ENCODE results near the gene TBC1D8. TPM values are rescaled to one million over a fixed set of nuclear protein-coding genes. Genes with fewer than 3 reads are reported as not detected.
A peak's percentile ranks its signal among the peaks of the same experiment; 100 is the strongest.

Gene TBC1D8
- total RNA-seq, 1 donor from 2014 or later: 3.9 TPM

DNA sequence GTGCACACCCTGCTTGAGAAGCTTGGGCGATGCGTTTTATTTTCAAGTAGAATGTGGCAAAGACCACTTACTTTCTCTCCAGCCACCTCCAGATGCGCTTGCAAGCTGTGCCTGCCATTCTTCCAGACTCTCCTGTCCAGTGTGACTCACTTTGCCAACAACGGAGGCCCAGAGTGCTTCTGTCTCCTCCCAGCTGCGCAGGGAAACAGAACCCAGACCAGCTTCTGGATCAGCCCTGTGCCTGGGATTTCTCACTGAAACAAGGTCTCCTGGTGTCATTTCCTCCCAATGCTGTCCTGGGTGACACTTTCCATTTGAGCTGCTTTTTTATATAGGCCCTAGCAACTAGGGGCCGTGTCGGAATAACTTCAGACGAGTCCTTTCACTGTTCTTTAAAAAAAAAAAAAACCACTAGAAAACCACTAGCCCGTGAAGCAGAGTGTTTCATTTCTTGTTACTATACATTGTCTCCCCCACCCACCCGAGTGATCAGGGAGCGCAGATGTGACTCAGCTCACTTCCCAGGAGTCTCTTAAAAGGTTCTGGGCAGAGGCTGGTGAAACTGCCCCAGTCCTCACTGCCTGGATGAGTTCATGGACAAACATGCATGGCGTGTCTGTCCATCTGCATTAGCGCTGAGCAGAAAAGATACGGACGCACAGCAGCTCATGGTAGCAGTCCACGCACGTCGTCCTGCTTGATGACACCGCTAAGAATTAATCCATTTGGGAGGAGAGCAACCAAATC lies 174.4 kb downstream of the TBC1D8 start:
- Histone ChIP-seq H3K9me3 (ENCODE audit: low read depth) (no peaks in the 10 kb centered on the region), H3F3A (ENCODE audit: low read depth) (peaks cover 12% of the 10 kb centered on the region), H3K79me2 (ENCODE audit: low read depth) (no peaks in the 10 kb centered on the region), H2AFZ (replicated peaks) (no peak overlapping the region), H3K27ac (no peak overlapping the region), H3K4me3 (no peak overlapping the region), H3K4me2 (no peak overlapping the region), H3K36me3 (no peaks in the 10 kb centered on the region), H3K4me1 (peaks cover 14% of the 10 kb centered on the region), H4K20me1 (ENCODE audit: low read depth) (no peaks in the 10 kb centered on the region), H3K9ac (no peak overlapping the region), H3K27me3 (no peaks in the 10 kb centered on the region)
- Mint-ChIP-seq H3K36me3 (no peaks in the 10 kb centered on the region), H3K27ac (peak overlapping the region; percentile 82), H3K9me3 (no peaks in the 10 kb centered on the region), H3K4me3 (peak overlapping the region; percentile 60), H3K4me1 (peaks cover 27% of the 10 kb centered on the region), H3K27me3 (ENCODE audit: insufficient read depth, low read depth) (peaks cover 10% of the 10 kb centered on the region)
- no peak for DNase-seq (ENCODE audit: low spot score)
- TF ChIP-seq EZH2phosphoT487 (IDR thresholded peaks at IDR 0.05): no peak
- no peak for TF ChIP-seq EZH2 (IDR thresholded peaks at IDR 0.05)
- TF ChIP-seq, protein P1, sequence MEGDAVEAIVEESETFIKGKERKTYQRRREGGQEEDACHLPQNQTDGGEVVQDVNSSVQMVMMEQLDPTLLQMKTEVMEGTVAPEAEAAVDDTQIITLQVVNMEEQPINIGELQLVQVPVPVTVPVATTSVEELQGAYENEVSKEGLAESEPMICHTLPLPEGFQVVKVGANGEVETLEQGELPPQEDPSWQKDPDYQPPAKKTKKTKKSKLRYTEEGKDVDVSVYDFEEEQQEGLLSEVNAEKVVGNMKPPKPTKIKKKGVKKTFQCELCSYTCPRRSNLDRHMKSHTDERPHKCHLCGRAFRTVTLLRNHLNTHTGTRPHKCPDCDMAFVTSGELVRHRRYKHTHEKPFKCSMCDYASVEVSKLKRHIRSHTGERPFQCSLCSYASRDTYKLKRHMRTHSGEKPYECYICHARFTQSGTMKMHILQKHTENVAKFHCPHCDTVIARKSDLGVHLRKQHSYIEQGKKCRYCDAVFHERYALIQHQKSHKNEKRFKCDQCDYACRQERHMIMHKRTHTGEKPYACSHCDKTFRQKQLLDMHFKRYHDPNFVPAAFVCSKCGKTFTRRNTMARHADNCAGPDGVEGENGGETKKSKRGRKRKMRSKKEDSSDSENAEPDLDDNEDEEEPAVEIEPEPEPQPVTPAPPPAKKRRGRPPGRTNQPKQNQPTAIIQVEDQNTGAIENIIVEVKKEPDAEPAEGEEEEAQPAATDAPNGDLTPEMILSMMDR (IDR thresholded peaks at IDR 0.05): no peak

DNA sequence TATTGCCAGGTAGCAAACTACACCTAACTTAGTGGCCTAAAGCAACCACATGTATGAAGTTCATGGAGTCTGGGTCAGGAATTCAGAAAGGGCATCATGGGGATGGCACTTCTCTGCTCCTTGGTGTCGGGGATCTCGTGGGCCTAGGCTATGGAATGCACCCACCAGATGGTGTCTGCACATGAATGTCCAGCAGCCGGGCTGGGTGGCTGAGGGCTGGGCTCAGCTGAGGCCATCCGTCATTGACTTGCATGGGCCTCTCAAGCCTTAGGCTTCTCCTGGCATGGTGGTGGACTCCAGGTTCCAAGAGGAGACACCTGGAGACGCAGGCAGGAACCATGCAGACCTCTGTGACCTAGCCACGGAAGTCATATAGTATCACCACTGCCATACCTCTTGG lies 175.1 kb downstream of the TBC1D8 start:
- Histone ChIP-seq H3K27ac (no peak overlapping the region), H3K4me2 (no peak overlapping the region), H3K27me3 (no peaks in the 10 kb centered on the region), H3K4me3 (no peak overlapping the region), H3K4me1 (peaks cover 6% of the 10 kb centered on the region), H3K36me3 (no peaks in the 10 kb centered on the region), H2AFZ (replicated peaks) (no peak overlapping the region), H3K9ac (no peak overlapping the region), H3F3A (ENCODE audit: low read depth) (peaks cover 7% of the 10 kb centered on the region), H3K9me3 (ENCODE audit: low read depth) (no peaks in the 10 kb centered on the region), H4K20me1 (ENCODE audit: low read depth) (no peaks in the 10 kb centered on the region), H3K79me2 (ENCODE audit: low read depth) (no peaks in the 10 kb centered on the region)
- H3K9me3 Mint-ChIP-seq: no peaks in the 10 kb centered on the region
- H3K36me3 Mint-ChIP-seq: no peaks in the 10 kb centered on the region
- peaks cover 19% of the 10 kb centered on the region for H3K4me1 Mint-ChIP-seq
- peaks cover 10% of the 10 kb centered on the region for H3K27me3 Mint-ChIP-seq (ENCODE audit: insufficient read depth, low read depth)
- TF ChIP-seq EZH2 (IDR thresholded peaks at IDR 0.05): no peak
- TF ChIP-seq EZH2phosphoT487 (IDR thresholded peaks at IDR 0.05): no peak
- TF ChIP-seq, protein P1 (IDR thresholded peaks at IDR 0.05): no peak
- H3K4me3 Mint-ChIP-seq: no peak overlapping the region
- no peak overlapping the region for H3K27ac Mint-ChIP-seq
- DNase-seq (ENCODE audit: low spot score): no peak

DNA sequence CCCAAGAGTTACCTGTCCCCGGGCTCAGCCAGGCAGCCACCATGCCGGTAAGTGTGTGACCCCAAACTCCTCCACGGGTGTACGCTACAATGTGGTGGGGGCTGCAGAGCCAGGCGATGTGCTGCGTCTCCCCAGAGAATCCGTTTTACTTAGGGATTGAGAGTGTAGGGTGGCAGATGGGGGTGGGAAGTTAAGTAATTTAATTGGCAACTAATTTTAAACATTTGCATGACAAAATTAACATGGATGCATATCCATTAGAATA lies 175.7 kb downstream of the TBC1D8 start:
- H3K4me2 ChIP-seq: no peak overlapping the region
- no peak for TF ChIP-seq EZH2phosphoT487 (IDR thresholded peaks at IDR 0.05)
- TF ChIP-seq, protein P1 (IDR thresholded peaks at IDR 0.05): no peak
- no peak for TF ChIP-seq EZH2 (IDR thresholded peaks at IDR 0.05)
- no peak overlapping the region for H3K27ac Mint-ChIP-seq
- H3K9me3 ChIP-seq (ENCODE audit: low read depth): no peaks in the 10 kb centered on the region
- H3K9ac ChIP-seq: no peak overlapping the region
- peaks cover 1% of the 10 kb centered on the region for H3F3A ChIP-seq (ENCODE audit: low read depth)
- peaks cover under 1% of the 10 kb centered on the region for H3K4me1 ChIP-seq
- H3K27me3 Mint-ChIP-seq (ENCODE audit: insufficient read depth, low read depth): peaks cover 10% of the 10 kb centered on the region
- no peak overlapping the region for H3K4me3 ChIP-seq
- H3K9me3 Mint-ChIP-seq: no peaks in the 10 kb centered on the region
- no peak overlapping the region for H2AFZ ChIP-seq (replicated peaks)
- no peak overlapping the region for H3K27ac ChIP-seq
- H3K79me2 ChIP-seq (ENCODE audit: low read depth): no peaks in the 10 kb centered on the region
- no peak overlapping the region for H3K4me3 Mint-ChIP-seq
- H3K27me3 ChIP-seq: no peaks in the 10 kb centered on the region
- H3K4me1 Mint-ChIP-seq: peaks cover 15% of the 10 kb centered on the region
- H3K36me3 Mint-ChIP-seq: no peaks in the 10 kb centered on the region
- no peak for DNase-seq (ENCODE audit: low spot score)
- H4K20me1 ChIP-seq (ENCODE audit: low read depth): no peaks in the 10 kb centered on the region
- H3K36me3 ChIP-seq: no peaks in the 10 kb centered on the region

Data from neural progenitor cell (in vitro differentiated cells).